IMR-90 (cell line): Measurements from ENCODE around the gene ATP5F1D. TPM values are rescaled to one million over a fixed set of nuclear protein-coding genes. Genes with fewer than 3 reads are reported as not detected.

Source experiments
- ATAC-seq: fragments of 200-7000 bp; cut with Tn5 transposase; 2 replicates; pipeline ENCODE4 v1.9.1; 2020; ENCODE audit warnings: low read depth, mild to moderate bottlenecking, moderate library complexity
- BruUV-seq: library from RNA; stranded (reverse); fragments of 400-500 nt; replicated peaks from 2 replicates; lab custom pipeline; 2021; lab: Mats Ljungman, UMichigan
- CTCF ChIA-PET: fragments of 300-600 bp; formaldehyde crosslinking; extraction: SDS; loops from one replicate; lab custom pipeline; 2021; ENCODE audit warnings: antibody characterized with exemption; lab: Yijun Ruan, JAX
- POLR2A ChIA-PET: fragments of 300-600 bp; sonication (Branson Sonifier 250); formaldehyde crosslinking; loops from one replicate; lab custom pipeline; 2022; ENCODE audit warnings: antibody characterized with exemption; ENCODE audit not compliant: unreplicated experiment; lab: Charles Lee
- DNase-seq: peaks from one replicate; pipeline ENCODE4 v3.0.0; 2013
- H2AFZ ChIP-seq: replicated peaks from 2 replicates; pipeline ENCODE3; 2013; ENCODE audit warnings: low read length, mild to moderate bottlenecking; ENCODE audit not compliant: poor library complexity
- H2AK5ac ChIP-seq: 2 replicates; pipeline ENCODE4 v1.6.1; 2013; ENCODE audit warnings: low read depth, low read length, inconsistent platforms
- H2AK9ac ChIP-seq: replicated peaks from 2 replicates; pipeline ENCODE3; 2013; ENCODE audit warnings: mild to moderate bottlenecking, low read depth, low read length, moderate library complexity; ENCODE audit not compliant: poor library complexity
- H2BK120ac ChIP-seq: 2 replicates; pipeline ENCODE4 v1.6.1; 2013; ENCODE audit warnings: low read depth, low read length, inconsistent platforms
- H2BK15ac ChIP-seq: 3 replicates; pipeline ENCODE4 v1.6.1; 2013; ENCODE audit warnings: low read depth, low read length, inconsistent platforms
- H2BK20ac ChIP-seq: 2 replicates; pipeline ENCODE4 v1.6.1; 2013; ENCODE audit warnings: low read depth, mild to moderate bottlenecking, inconsistent platforms, low read length, moderate library complexity
- H2BK5ac ChIP-seq: 2 replicates; pipeline ENCODE4 v1.6.1; 2013; ENCODE audit warnings: mild to moderate bottlenecking, low read depth, low read length, inconsistent platforms; ENCODE audit not compliant: poor library complexity, severe bottlenecking
- H3K14ac ChIP-seq: replicated peaks from 2 replicates; pipeline ENCODE4 v1.6.1; 2013; ENCODE audit warnings: low read depth, low read length, inconsistent platforms
- H3K18ac ChIP-seq: 2 replicates; pipeline ENCODE4 v1.6.1; 2013; ENCODE audit warnings: low read depth, low read length, control low read depth
- H3K23ac ChIP-seq: 2 replicates; pipeline ENCODE4 v1.6.1; 2013; ENCODE audit warnings: low read depth, low read length, inconsistent platforms
- H3K27ac ChIP-seq: 2 replicates; pipeline ENCODE4 v1.5.1; 2013; ENCODE audit warnings: mild to moderate bottlenecking, control low read depth, low read length; ENCODE audit not compliant: insufficient read depth
- H3K27me3 ChIP-seq: 2 replicates; pipeline ENCODE4 v1.6.1; 2013; ENCODE audit warnings: low read length; ENCODE audit not compliant: control insufficient read depth, insufficient read depth
- H3K36me3 ChIP-seq: 2 replicates; pipeline ENCODE4 v1.6.1; 2013; ENCODE audit warnings: low read length, mixed read lengths; ENCODE audit not compliant: control insufficient read depth, insufficient read depth
- H3K4ac ChIP-seq: 2 replicates; pipeline ENCODE4 v1.6.1; 2013; ENCODE audit warnings: low read depth, low read length, inconsistent platforms
- H3K4me1 ChIP-seq: 2 replicates; pipeline ENCODE4 v1.6.1; 2013; ENCODE audit warnings: low read length, mixed read lengths; ENCODE audit not compliant: control insufficient read depth, insufficient read depth
- H3K4me2 ChIP-seq: 2 replicates; pipeline ENCODE4 v1.6.1; 2013; ENCODE audit warnings: low read depth, mild to moderate bottlenecking, control low read depth, low read length, moderate library complexity
- H3K4me3 ChIP-seq: 2 replicates; pipeline ENCODE4 v1.5.1; 2013; ENCODE audit warnings: low read depth, mild to moderate bottlenecking, control low read depth, low read length, moderate library complexity; ENCODE audit not compliant: insufficient read depth
- H3K56ac ChIP-seq: 2 replicates; pipeline ENCODE4 v1.6.1; 2013; ENCODE audit warnings: low read length, inconsistent platforms; ENCODE audit not compliant: insufficient read depth; ENCODE audit errors: extremely low read depth
- H3K79me1 ChIP-seq, 2 experiments: 2 replicates each; pipeline ENCODE4 v1.6.1; 2013; ENCODE audit warnings: low read length in 2 of 2, inconsistent platforms in 1 of 2, low read depth in 1 of 2
- H3K9ac ChIP-seq: 2 replicates; pipeline ENCODE4 v1.6.1; 2013; ENCODE audit warnings: low read depth, low read length, control low read depth
- H3K9me1 ChIP-seq: 2 replicates; pipeline ENCODE4 v1.6.1; 2013; ENCODE audit warnings: low read length, inconsistent platforms; ENCODE audit not compliant: insufficient read depth
- H3K9me3 ChIP-seq: 2 replicates; pipeline ENCODE4 v1.6.1; 2013; ENCODE audit warnings: low read length; ENCODE audit not compliant: control insufficient read depth, insufficient read depth
- H4K20me1 ChIP-seq: 2 replicates; pipeline ENCODE4 v1.6.1; 2013; ENCODE audit warnings: low read length, inconsistent platforms; ENCODE audit not compliant: insufficient read depth
- H4K5ac ChIP-seq: 2 replicates; pipeline ENCODE4 v1.6.1; 2013; ENCODE audit warnings: mild to moderate bottlenecking, low read depth, low read length, control low read depth
- H4K8ac ChIP-seq, 2 experiments: 2 replicates each; pipeline ENCODE4 v1.6.1; 2013; ENCODE audit warnings: low read depth in 2 of 2, low read length in 2 of 2, control low read depth in 1 of 2, inconsistent platforms in 1 of 2
- H4K91ac ChIP-seq: 2 replicates; pipeline ENCODE4 v1.6.1; 2013; ENCODE audit warnings: low read depth, low read length, inconsistent platforms; ENCODE audit not compliant: insufficient read depth
- BHLHE40 ChIP-seq: fragments of 150-350 bp; IDR thresholded peaks from 2 replicates; pipeline ENCODE4 v1.6.1; 2016; ENCODE audit warnings: mild to moderate bottlenecking, low read depth, low read length
- CEBPB ChIP-seq: IDR thresholded peaks from 2 replicates; pipeline ENCODE4 v1.6.1; 2012; ENCODE audit warnings: low read depth, low read length, improper control_type of control experiment
- CHD1 ChIP-seq: IDR thresholded peaks from 2 replicates; pipeline ENCODE4 v1.6.1; 2012; ENCODE audit warnings: low read depth, low read length, improper control_type of control experiment
- MAFK ChIP-seq: IDR thresholded peaks from 2 replicates; pipeline ENCODE4 v1.6.1; 2012; ENCODE audit warnings: low read depth, low read length, improper control_type of control experiment
- NFE2L2 ChIP-seq: fragments of 150-350 bp; IDR thresholded peaks from 2 replicates; pipeline ENCODE4 v1.6.1; 2016; ENCODE audit warnings: low read depth, mild to moderate bottlenecking, low read length
- POLR2A ChIP-seq: IDR thresholded peaks from 2 replicates; pipeline ENCODE4 v1.6.1; 2012; ENCODE audit warnings: mild to moderate bottlenecking, low read depth, low read length
- RCOR1 ChIP-seq: IDR thresholded peaks from 2 replicates; pipeline ENCODE4 v1.6.1; 2012; ENCODE audit warnings: mild to moderate bottlenecking, low read length, improper control_type of control experiment; ENCODE audit not compliant: insufficient replicate concordance
- RFX5 ChIP-seq: IDR thresholded peaks from 2 replicates; pipeline ENCODE4 v1.8.0; 2012; ENCODE audit warnings: low read depth, mild to moderate bottlenecking, low read length, moderate library complexity
- SMC3 ChIP-seq: fragments of 150-350 bp; IDR thresholded peaks from 2 replicates; pipeline ENCODE4 v1.6.1; 2016; ENCODE audit warnings: low read depth, mild to moderate bottlenecking, antibody characterized with exemption, low read length, moderate library complexity
- USF2 ChIP-seq: fragments of 150-350 bp; IDR thresholded peaks from 2 replicates; pipeline ENCODE4 v1.6.1; 2017; ENCODE audit warnings: mild to moderate bottlenecking, antibody characterized with exemption, low read length, low read depth
- WGBS, 2 experiments: methylation state at CpG; one replicate each; pipeline versions ENCODE4 v1.1.5 to v1.1.7; 2013; ENCODE audit warnings: missing lambda C conversion rate in 2 of 2; ENCODE audit not compliant: insufficient read length in 1 of 2; ENCODE audit errors: extremely low coverage in 2 of 2; 5-methylcytosine and 5-hydroxymethylcytosine counted together
- dilution Hi-C: fragments of 300-500 bp; cut with HindIII; formaldehyde crosslinking; loops from one replicate; pipeline ENCODE4 v1.14.3; 2018; ENCODE audit warnings: low sequenced_read_pairs; ENCODE audit not compliant: unreplicated experiment
- in situ Hi-C: fragments of 300-500 bp; cut with MboI; formaldehyde crosslinking; loops from 3 replicates; pipeline ENCODE4 v1.14.3; 2019; ENCODE audit warnings: low sequenced_read_pairs, inconsistent platforms, mixed read lengths
- intact Hi-C: fragments of 100-400 bp; cut with micrococcal nuclease; formaldehyde crosslinking; loops from 2 replicates; pipeline ENCODE4 v1.10.0; 2022
- polyA plus RNA-seq, 3 experiments: library from polyadenylated mRNA; depleted of rRNA; stranded (reverse); fragments of >200 nt; gene quantifications; 2 replicates each; pipeline ENCODE4 v1.2.3, GENCODE V29; 2012; ENCODE audit warnings: low replicate concordance in 1 of 3
- total RNA-seq: library from RNA; depleted of rRNA; stranded (reverse); fragments of >200 nt; gene quantifications from 2 replicates; pipeline ENCODE4 v1.2.3, GENCODE V29; 2012

Gene ATP5F1D
- total and polyA plus RNA-seq, 2 of the 4 experiments (the other 2 are of a cell fraction) = 7.3 to 140 TPM

DNA sequence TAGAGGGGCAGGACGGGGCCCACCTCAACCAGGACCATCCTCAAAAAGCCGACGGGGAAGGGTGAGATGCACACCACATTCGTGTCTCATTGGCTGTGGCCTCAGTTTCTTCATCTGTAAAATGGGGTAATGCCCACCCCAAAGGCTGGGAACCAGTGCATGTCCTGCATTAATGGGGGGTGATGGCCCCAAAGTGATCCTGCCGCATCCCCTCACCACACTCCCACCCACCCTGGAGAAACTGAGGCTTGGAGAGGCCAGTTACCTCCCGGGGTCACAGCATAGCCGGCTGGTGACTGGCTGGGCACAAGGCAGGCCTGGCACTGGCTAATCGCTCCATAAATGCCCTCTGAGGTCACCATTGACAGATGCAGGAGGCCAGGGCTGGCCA lies 6.2 kb downstream of the ATP5F1D start:
- Histone ChIP-seq H2BK20ac (peak overlapping the region; percentile 25; the same call in 1 of the 2 replicates), H4K5ac (no peak overlapping the region), H2BK15ac (peak overlapping the region; percentile 30; the same call in 1 of the 3 replicates), H3K4me3 (peak overlapping the region; percentile 54), H3K36me3 (peaks cover 21% of the 10 kb centered on the region), H4K20me1 (peaks cover 50% of the 10 kb centered on the region), H3K4me1 (peaks cover 14% of the 10 kb centered on the region), H3K9me3 (no peaks in the 10 kb centered on the region), H4K8ac (peak overlapping the region in 1 of 2 experiments; percentile 11; a peak in 1 of 4 replicates), H3K56ac (peak overlapping the region; percentile 37; the same call in 1 of the 2 replicates), H2AK5ac (peak overlapping the region; percentile 32), H2BK5ac (peak overlapping the region; percentile 93), H3K23ac (0 out of 2 replicates have a peak overlapping the region, but pooled peaks have one; percentile 75), H3K4ac (peak overlapping the region; percentile 90), H3K9ac (no peak overlapping the region), H3K9me1 (no peaks in the 10 kb centered on the region), H3K14ac (no peak overlapping the region; the same call in 1 of the 2 replicates), H3K18ac (no peak overlapping the region), H2BK120ac (peak overlapping the region; percentile 76; the same call in 1 of the 2 replicates), H4K91ac (0 out of 2 replicates have a peak overlapping the region, but pooled peaks have one; percentile 10), H3K79me1 (peaks cover 0 to 46% of the 10 kb centered on the region in 2 experiments; a peak in 2 of 4 replicates), H2AK9ac (peak overlapping the region; percentile 97), H3K4me2 (peak overlapping the region; percentile 89), H2AFZ (peak overlapping the region; percentile 92), H3K27ac (peak overlapping the region; percentile 97), H3K27me3 (no peaks in the 10 kb centered on the region)
- 48% methylated on average over 3 of the region's 8 CpGs; no CpG with 5 or more reads in 1 of the 2 experiments for WGBS, 2 experiments
- DNase-seq (no peak), ATAC-seq (no peak)
- intact Hi-C loops = loop anchor here (1.0 kb wide), 1 partner anchor 19 kb away; no protein-coding TSS in a partner anchor
- in situ Hi-C loops = no loop called here
- POLR2A ChIA-PET = no interaction called here
- CTCF ChIA-PET = no interaction called here
- BruUV-seq = no TSS peak
- no peak for TF ChIP-seq USF2
- TF ChIP-seq CHD1 = no peak
- TF ChIP-seq NFE2L2 = no peak
- TF ChIP-seq CEBPB = no peak
- no peak for TF ChIP-seq RCOR1
- no peak for TF ChIP-seq MAFK
- no peak for TF ChIP-seq POLR2A
- TF ChIP-seq SMC3 = no peak
- TF ChIP-seq BHLHE40 = no peak
- TF ChIP-seq RFX5 = no peak
- dilution Hi-C loops = no loop called here
